Pancreas (tissue), 10 donors: ENCODE results near the gene CRMP1. TPM values are rescaled to one million over a fixed set of nuclear protein-coding genes. Genes with fewer than 3 reads are reported as not detected.
A peak's percentile ranks its signal among the peaks of the same experiment; 100 is the strongest.

Experiments used
- ATAC-seq, 4 donors: fragments of 200-7000 bp; cut with Tn5 transposase; one replicate each; pipeline versions ENCODE4 v1.8.0 to v1.9.1; 2020; ENCODE audit warnings: mild to moderate bottlenecking in 4 of 4, moderate library complexity in 4 of 4
- DNase-seq, 6 donors: peaks; one replicate each; pipeline ENCODE4 v3.0.0-alpha.2; 2020
- FAIRE-seq: peaks from 2 replicates; lab custom pipeline; 2012; peaks lifted over from hg19 to GRCh38; lab: Jason Lieb, UNC
- H3K27ac ChIP-seq, 4 donors: fragments of 200-600 bp; sonication (generic); 1 replicate in 3 of 4; 2 replicates in 1 of 4; pipeline versions ENCODE4 v1.5.0 to v1.8.0; 2020
- H3K27me3 ChIP-seq, 4 donors: fragments of 200-600 bp; one replicate each; pipeline ENCODE4 v1.8.0; 2021
- H3K36me3 ChIP-seq, 3 donors: fragments of 200-600 bp; sonication (generic) in 1 of 3; one replicate each; pipeline versions ENCODE4 v1.5.0 to v1.8.0; 2020 to 2021
- H3K4me1 ChIP-seq, 3 donors: fragments of 200-600 bp; one replicate each; pipeline ENCODE4 v1.8.0; 2021
- H3K4me3 ChIP-seq, 4 donors: fragments of 200-600 bp; sonication (generic) in 2 of 4; one replicate each; pipeline versions ENCODE4 v1.5.0 to v1.8.0; 2020 to 2021
- H3K9me3 ChIP-seq, 4 donors: fragments of 200-600 bp; one replicate each; pipeline ENCODE4 v1.8.0; 2021
- WGBS, 2 donors: extraction: QIAGEN DNeasy Blood & Tissue Kit; methylation state at CpG; one replicate each; pipeline ENCODE4 v1.1.7; 2013; 5-methylcytosine and 5-hydroxymethylcytosine counted together
- intact Hi-C, 3 donors: fragments of 100-400 bp; cut with DNase I; formaldehyde crosslinking; loops; one replicate each; pipeline versions ENCODE4 v1.11.1 to v1.14.2; 2022
- polyA plus RNA-seq, 2 donors: library from polyadenylated mRNA; stranded (reverse); fragments of 200-250 nt; gene quantifications; one replicate each; pipeline ENCODE4 v1.2.3, GENCODE V29; 2013
- total RNA-seq, 6 donors: library from RNA; stranded (reverse); fragmentation: NEBNext Ultra II Directional in 4 of 6; extraction: Animal tissue kit (Norgen Biotek cat#: 25700) in 4 of 6; gene quantifications; one replicate each; pipeline versions ENCODE4 v1.2.1 to v1.2.4, GENCODE V29; 2021 to 2023
- TF ChIP-seq, protein P1 (sequence below), 4 donors: fragments of 200-600 bp; sonication (generic) in 3 of 4; IDR thresholded peaks; one replicate each; pipeline versions ENCODE4 v1.5.0 to v1.8.0; 2021; ENCODE audit warnings: antibody characterized with exemption in 4 of 4
- donor health status: healthy with polysubstance abuse.
- donor health status: DM: no; HTN: no; CAD: no; lungs with moderate emphysema.
- donor health status: DM: no; HTN: no; CAD: no.
- donor health status: control.
- donor health status: control.
- donor health status: Bipolar disorder and iron deficiency.
- donor health status: DM: yes; HTN: yes; CAD: no.
- donor health status: DM: no; HTN: no; CAD: no.
- donor health status: DM: no; HTN: no; CAD: no.
- donor health status: DM: yes; HTN: yes; CAD: no.

CRMP1 gene
- total and polyA plus RNA-seq, 8 donors, result 0.69 to 21.4 (median 2.6) TPM

DNA sequence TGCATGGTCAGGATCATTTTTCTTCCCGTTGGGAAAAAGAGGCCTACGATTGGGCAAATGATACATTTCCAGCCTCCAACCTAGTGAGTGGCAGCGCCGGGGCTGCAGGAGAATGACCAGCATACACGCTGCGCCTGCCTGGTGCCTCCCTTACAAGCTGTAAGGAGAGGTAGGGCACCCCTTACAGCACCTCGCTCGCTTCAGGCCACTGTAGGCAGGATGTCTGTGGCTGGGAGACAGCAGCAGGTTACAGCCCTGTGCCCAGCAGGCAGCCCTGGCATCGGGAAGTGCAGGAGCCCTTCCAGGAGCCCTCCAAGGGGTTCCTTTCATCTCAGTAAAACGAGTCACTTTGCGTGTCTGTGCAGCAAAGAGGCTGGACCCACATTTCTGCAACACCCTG, 93.5 kb downstream of the CRMP1 start:
- H3K4me1 ChIP-seq, result no peaks in the 10 kb centered on the region
- no peak for ATAC-seq
- H3K9me3 ChIP-seq, result no peaks in the 10 kb centered on the region
- peaks cover 0 to 28% (median 2%) of the 10 kb centered on the region in 3 donors for H3K36me3 ChIP-seq
- 86 to 88% methylated on average over 11 of the region's 11 CpGs for whole genome bisulfite sequencing, 2 donors
- TF ChIP-seq, protein P1, sequence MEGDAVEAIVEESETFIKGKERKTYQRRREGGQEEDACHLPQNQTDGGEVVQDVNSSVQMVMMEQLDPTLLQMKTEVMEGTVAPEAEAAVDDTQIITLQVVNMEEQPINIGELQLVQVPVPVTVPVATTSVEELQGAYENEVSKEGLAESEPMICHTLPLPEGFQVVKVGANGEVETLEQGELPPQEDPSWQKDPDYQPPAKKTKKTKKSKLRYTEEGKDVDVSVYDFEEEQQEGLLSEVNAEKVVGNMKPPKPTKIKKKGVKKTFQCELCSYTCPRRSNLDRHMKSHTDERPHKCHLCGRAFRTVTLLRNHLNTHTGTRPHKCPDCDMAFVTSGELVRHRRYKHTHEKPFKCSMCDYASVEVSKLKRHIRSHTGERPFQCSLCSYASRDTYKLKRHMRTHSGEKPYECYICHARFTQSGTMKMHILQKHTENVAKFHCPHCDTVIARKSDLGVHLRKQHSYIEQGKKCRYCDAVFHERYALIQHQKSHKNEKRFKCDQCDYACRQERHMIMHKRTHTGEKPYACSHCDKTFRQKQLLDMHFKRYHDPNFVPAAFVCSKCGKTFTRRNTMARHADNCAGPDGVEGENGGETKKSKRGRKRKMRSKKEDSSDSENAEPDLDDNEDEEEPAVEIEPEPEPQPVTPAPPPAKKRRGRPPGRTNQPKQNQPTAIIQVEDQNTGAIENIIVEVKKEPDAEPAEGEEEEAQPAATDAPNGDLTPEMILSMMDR (IDR thresholded peaks at IDR 0.05), result no peak
- H3K27me3 ChIP-seq, result no peaks in the 10 kb centered on the region
- H3K4me3 ChIP-seq, result no peak overlapping the region
- FAIRE-seq, result no peak
- intact Hi-C loops, result no loop called here
- DNase-seq, result no peak
- no peak overlapping the region for H3K27ac ChIP-seq

DNA sequence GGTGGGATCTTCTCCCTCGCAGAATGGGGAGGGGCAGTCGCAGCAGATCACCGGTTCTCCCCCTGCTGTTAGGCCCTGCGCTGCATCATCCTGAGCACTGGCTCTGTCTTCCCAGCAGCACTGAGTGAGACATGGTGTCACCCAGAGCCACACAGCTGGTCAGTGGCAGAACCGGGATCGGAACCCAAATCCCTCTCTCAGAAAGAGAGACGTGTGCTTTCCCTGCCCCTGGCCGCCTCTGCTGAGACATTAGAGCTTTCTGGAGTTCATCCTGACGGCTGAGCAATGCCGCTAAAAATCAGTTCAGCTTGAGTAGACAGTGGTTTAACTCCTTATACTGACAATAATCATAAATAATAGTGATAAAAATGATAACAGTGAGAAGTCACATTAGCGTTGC, 93.9 kb downstream of the CRMP1 start:
- Histone ChIP-seq H3K27ac (no peak overlapping the region), H3K9me3 (no peaks in the 10 kb centered on the region), H3K4me3 (no peak overlapping the region), H3K4me1 (no peaks in the 10 kb centered on the region), H3K36me3 (peaks cover 0 to 28% (median 2%) of the 10 kb centered on the region in 3 donors), H3K27me3 (no peaks in the 10 kb centered on the region)
- no peak for ATAC-seq
- FAIRE-seq, result no peak
- 93 to 95% methylated on average over 11 of the region's 11 CpGs for WGBS, 2 donors
- TF ChIP-seq, protein P1 (IDR thresholded peaks at IDR 0.05), result no peak
- DNase-seq, result no peak
- intact Hi-C loops, result no loop called here

DNA sequence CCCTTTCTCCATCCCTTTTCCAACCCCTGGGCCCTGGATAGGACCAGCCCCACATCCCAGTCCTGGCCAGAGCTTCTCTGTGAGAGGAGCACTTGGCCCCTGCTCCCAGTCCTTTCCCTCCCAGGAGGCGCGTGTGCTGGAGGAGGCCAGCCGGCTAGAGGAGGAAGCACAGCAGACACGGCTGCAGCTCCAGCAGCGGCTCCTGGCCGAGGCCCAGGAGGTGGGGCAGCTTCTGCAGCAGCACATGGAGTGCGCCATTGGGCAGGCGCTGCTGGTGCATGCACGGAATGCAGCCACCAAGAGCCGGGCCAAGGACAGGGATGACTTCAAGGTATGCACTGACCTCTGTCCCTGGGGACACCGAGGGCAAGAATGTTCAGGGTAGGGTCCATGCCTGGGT, 94.4 kb downstream of the CRMP1 start:
- Histone ChIP-seq H3K4me1 (no peaks in the 10 kb centered on the region), H3K36me3 (peaks cover 0 to 28% (median 2%) of the 10 kb centered on the region in 3 donors), H3K4me3 (no peak overlapping the region), H3K27me3 (no peaks in the 10 kb centered on the region), H3K9me3 (no peaks in the 10 kb centered on the region), H3K27ac (no peak overlapping the region)
- WGBS, 2 donors, result 82 to 86% methylated on average over 11 of the region's 11 CpGs
- ATAC-seq (no peak), FAIRE-seq (no peak), DNase-seq (no peak)
- intact Hi-C loops, result no loop called here
- TF ChIP-seq, protein P1 (IDR thresholded peaks at IDR 0.05), result no peak

DNA sequence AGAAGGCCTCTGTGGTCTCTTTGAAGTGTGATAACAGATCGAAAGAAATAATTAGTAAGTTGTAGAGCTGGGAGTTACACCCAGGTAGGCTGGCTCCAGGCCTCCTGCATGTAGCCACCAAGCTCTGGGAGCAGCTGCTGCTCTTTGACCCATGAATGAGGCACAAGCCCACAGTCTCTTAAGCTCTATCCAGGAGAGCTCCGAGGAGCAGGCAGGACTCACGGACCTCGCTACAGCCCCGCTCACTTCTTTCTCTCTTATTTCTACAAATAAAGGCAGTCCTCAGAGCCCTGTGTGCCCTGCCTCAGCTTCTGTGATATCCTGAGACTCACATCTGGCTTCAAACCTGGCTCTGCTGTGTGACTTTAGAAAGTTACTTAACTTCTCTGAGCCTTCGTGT, 95.0 kb downstream of the CRMP1 start:
- no peaks in the 10 kb centered on the region for H3K9me3 ChIP-seq
- 90 to 97% methylated on average over 6 of the region's 6 CpGs for WGBS, 2 donors

DNA sequence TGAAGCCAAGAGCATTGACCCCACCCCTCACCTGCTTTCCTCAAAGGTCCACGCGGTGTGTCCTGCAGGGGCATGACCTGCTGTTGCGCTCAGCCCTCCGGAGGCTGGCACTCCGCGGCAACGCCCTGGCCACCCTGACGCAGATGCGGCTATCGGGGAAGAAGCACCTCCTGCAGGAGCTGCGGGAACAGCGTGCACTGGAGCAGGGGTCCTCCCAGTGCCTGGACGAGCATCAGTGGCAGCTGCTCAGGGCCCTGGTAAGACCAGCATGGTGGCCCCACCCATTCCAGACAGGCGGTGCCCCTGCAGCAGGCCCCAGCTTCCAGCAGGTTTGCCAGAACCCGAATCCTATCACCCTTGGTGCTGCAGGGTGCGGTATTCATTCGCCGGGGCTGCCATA, 95.9 kb downstream of the CRMP1 start:
- Histone ChIP-seq H3K9me3 (no peaks in the 10 kb centered on the region), H3K4me1 (no peaks in the 10 kb centered on the region), H3K27ac (no peak overlapping the region), H3K36me3 (peaks cover 0 to 25% (median 2%) of the 10 kb centered on the region in 3 donors), H3K4me3 (no peak overlapping the region), H3K27me3 (no peaks in the 10 kb centered on the region)
- peak in 1 of 6 donors; percentile 61 for DNase-seq
- no peak for ATAC-seq
- WGBS, 2 donors, result 92 to 96% methylated on average over 16 to 18 of the region's 18 CpGs
- intact Hi-C loops, result no loop called here
- TF ChIP-seq, protein P1 (IDR thresholded peaks at IDR 0.05), result no peak
- FAIRE-seq, result no peak

More for the DNA sequence above, 95.0 kb downstream of the CRMP1 start:
- Histone ChIP-seq H3K4me3 (no peak overlapping the region), H3K4me1 (no peaks in the 10 kb centered on the region), H3K36me3 (peaks cover 0 to 28% (median 2%) of the 10 kb centered on the region in 3 donors), H3K27ac (no peak overlapping the region), H3K27me3 (no peaks in the 10 kb centered on the region)
- TF ChIP-seq, protein P1 (IDR thresholded peaks at IDR 0.05), result no peak
- DNase-seq (no peak), FAIRE-seq (no peak), ATAC-seq (no peak)
- intact Hi-C loops, result no loop called here
